HEK293 (cell line): ENCODE results near the gene LDLRAD2.

Source experiments
- CTCF ChIA-PET: fragments of 350-600 bp; formaldehyde crosslinking; extraction: SDS; loops from one replicate; lab custom pipeline; 2021; ENCODE audit warnings: antibody characterized with exemption; lab: Yijun Ruan, JAX
- POLR2A ChIA-PET: fragments of 300-600 bp; formaldehyde crosslinking; extraction: SDS; loops from one replicate; lab custom pipeline; 2020; ENCODE audit warnings: antibody characterized with exemption, inconsistent platforms; lab: Yijun Ruan, JAX
- H3K27ac ChIP-seq: fragments of 200-500 bp; sonication (Bioruptor generic); 2 replicates; pipeline ENCODE4 v1.5.1; 2014; ENCODE audit warnings: low read depth, low read length, control low read depth, inconsistent platforms; ENCODE audit errors: extremely low read depth
- H3K36me3 ChIP-seq, 2 experiments: fragments of 200-500 bp in 1 of 2; sonication (Bioruptor generic) in 1 of 2; 1 replicate in 1 of 2; 2 replicates in 1 of 2; pipeline ENCODE4 v1.5.1; 2014 to 2017; ENCODE audit warnings: inconsistent platforms in 2 of 2, low read length in 2 of 2; ENCODE audit not compliant: control insufficient read depth in 2 of 2, insufficient read depth in 1 of 2
- H3K4me1 ChIP-seq: fragments of 200-500 bp; sonication (Bioruptor generic); 2 replicates; pipeline ENCODE4 v1.5.1; 2014; ENCODE audit warnings: mild to moderate bottlenecking, low read length, inconsistent platforms; ENCODE audit not compliant: control insufficient read depth, insufficient read depth
- H3K4me3 ChIP-seq: 2 replicates; pipeline ENCODE4 v1.5.1; 2011; ENCODE audit warnings: low read depth, mild to moderate bottlenecking, control low read depth, low read length, moderate library complexity
- H3K9me3 ChIP-seq: fragments of 200-500 bp; sonication (Bioruptor generic); 2 replicates; pipeline ENCODE4 v1.5.1; 2014; ENCODE audit warnings: low read depth, low read length, inconsistent platforms; ENCODE audit not compliant: control insufficient read depth, insufficient read depth
- EGR2 ChIP-seq: fragments of 450-650 bp; formaldehyde crosslinking; IDR thresholded peaks from 2 replicates; pipeline ENCODE4 v1.5.1; 2016; ENCODE audit warnings: low read depth, missing biosample characterization, missing genetic modification characterization
- FEZF1 ChIP-seq: fragments of 450-650 bp; formaldehyde crosslinking; IDR thresholded peaks from 2 replicates; pipeline ENCODE4 v1.5.1; 2016; ENCODE audit warnings: missing biosample characterization, missing genetic modification characterization
- GLI2 ChIP-seq: fragments of 450-650 bp; formaldehyde crosslinking; IDR thresholded peaks from 2 replicates; pipeline ENCODE4; 2017; ENCODE audit warnings: missing biosample characterization, missing genetic modification characterization, low read depth, borderline replicate concordance
- HOXD13 ChIP-seq: sonication (generic); formaldehyde crosslinking; IDR thresholded peaks from 2 replicates; pipeline ENCODE4 v1.8.0; 2022; ENCODE audit warnings: missing genetic modification reagents, borderline replicate concordance
- PBX3 ChIP-seq: sonication (generic); formaldehyde crosslinking; IDR thresholded peaks from 2 replicates; pipeline ENCODE4 v1.8.1; 2022; ENCODE audit warnings: mild to moderate bottlenecking, moderate library complexity, missing genetic modification reagents
- REPIN1 ChIP-seq: fragments of 450-650 bp; formaldehyde crosslinking; IDR thresholded peaks from 2 replicates; pipeline ENCODE4 v1.5.1; 2017; ENCODE audit warnings: missing biosample characterization, missing genetic modification characterization, low read depth
- TRIM28 ChIP-seq: IDR thresholded peaks from 2 replicates; pipeline ENCODE4 v1.6.1; 2011; ENCODE audit warnings: low read length, control low read depth, borderline replicate concordance
- YY1 ChIP-seq: fragments of 450-650 bp; formaldehyde crosslinking; IDR thresholded peaks from 2 replicates; pipeline ENCODE4 v1.5.1; 2018; ENCODE audit warnings: missing biosample characterization, missing genetic modification characterization
- YY2 ChIP-seq: fragments of 450-650 bp; formaldehyde crosslinking; IDR thresholded peaks from 2 replicates; pipeline ENCODE4 v1.5.1; 2016; ENCODE audit warnings: missing biosample characterization, missing genetic modification characterization
- ZFP69B ChIP-seq: fragments of 450-650 bp; formaldehyde crosslinking; IDR thresholded peaks from 2 replicates; pipeline ENCODE4 v1.5.1; 2016; ENCODE audit warnings: missing biosample characterization, missing genetic modification characterization
- ZNF138 ChIP-seq: fragments of 450-650 bp; formaldehyde crosslinking; IDR thresholded peaks from 2 replicates; pipeline ENCODE4 v1.5.1; 2016; ENCODE audit warnings: missing biosample characterization, missing genetic modification characterization, borderline replicate concordance
- ZNF146 ChIP-seq: fragments of 450-650 bp; formaldehyde crosslinking; IDR thresholded peaks from 2 replicates; pipeline ENCODE4 v1.5.1; 2016; ENCODE audit warnings: missing biosample characterization, missing genetic modification characterization
- ZNF211 ChIP-seq: fragments of 450-650 bp; formaldehyde crosslinking; IDR thresholded peaks from 2 replicates; pipeline ENCODE4 v1.5.1; 2016; ENCODE audit warnings: low read depth, missing biosample characterization, missing genetic modification characterization
- ZNF23 ChIP-seq: fragments of 450-650 bp; formaldehyde crosslinking; IDR thresholded peaks from 2 replicates; pipeline ENCODE4 v1.5.1; 2016; ENCODE audit warnings: missing biosample characterization, missing genetic modification characterization, borderline replicate concordance
- ZNF24 ChIP-seq: fragments of 450-650 bp; formaldehyde crosslinking; IDR thresholded peaks from 2 replicates; pipeline ENCODE4 v1.5.1; 2016; ENCODE audit warnings: missing biosample characterization, missing genetic modification characterization
- ZNF266 ChIP-seq: fragments of 450-650 bp; formaldehyde crosslinking; IDR thresholded peaks from 2 replicates; pipeline ENCODE4 v1.5.1; 2016; ENCODE audit warnings: missing biosample characterization, missing genetic modification characterization, low read depth
- ZNF280D ChIP-seq: fragments of 450-650 bp; formaldehyde crosslinking; IDR thresholded peaks from 2 replicates; pipeline ENCODE4 v1.5.1; 2016; ENCODE audit warnings: missing biosample characterization, missing genetic modification characterization
- ZNF501 ChIP-seq: fragments of 450-650 bp; formaldehyde crosslinking; IDR thresholded peaks from 2 replicates; pipeline ENCODE4 v1.5.1; 2016; ENCODE audit warnings: missing biosample characterization, missing genetic modification characterization
- ZNF510 ChIP-seq: fragments of 450-650 bp; formaldehyde crosslinking; IDR thresholded peaks from 2 replicates; pipeline ENCODE4 v1.5.1; 2018; ENCODE audit warnings: mild to moderate bottlenecking, missing genetic modification characterization, missing biosample characterization; ENCODE audit not compliant: insufficient replicate concordance
- ZNF610 ChIP-seq: fragments of 450-650 bp; formaldehyde crosslinking; IDR thresholded peaks from 2 replicates; pipeline ENCODE4 v1.5.1; 2016; ENCODE audit warnings: missing biosample characterization, missing genetic modification characterization, borderline replicate concordance
- ZNF629 ChIP-seq: fragments of 450-650 bp; formaldehyde crosslinking; IDR thresholded peaks from 2 replicates; pipeline ENCODE4 v1.5.1; 2017; ENCODE audit warnings: missing biosample characterization, missing genetic modification characterization
- ZNF791 ChIP-seq: fragments of 450-650 bp; formaldehyde crosslinking; IDR thresholded peaks from 2 replicates; pipeline ENCODE4 v1.5.1; 2016; ENCODE audit warnings: missing biosample characterization, missing genetic modification characterization
- TF ChIP-seq, protein P1 (sequence below): fragments of 450-650 bp; formaldehyde crosslinking; IDR thresholded peaks from 2 replicates; pipeline ENCODE4 v1.5.1; 2016; ENCODE audit warnings: missing biosample characterization, missing genetic modification characterization, borderline replicate concordance

Gene LDLRAD2

DNA sequence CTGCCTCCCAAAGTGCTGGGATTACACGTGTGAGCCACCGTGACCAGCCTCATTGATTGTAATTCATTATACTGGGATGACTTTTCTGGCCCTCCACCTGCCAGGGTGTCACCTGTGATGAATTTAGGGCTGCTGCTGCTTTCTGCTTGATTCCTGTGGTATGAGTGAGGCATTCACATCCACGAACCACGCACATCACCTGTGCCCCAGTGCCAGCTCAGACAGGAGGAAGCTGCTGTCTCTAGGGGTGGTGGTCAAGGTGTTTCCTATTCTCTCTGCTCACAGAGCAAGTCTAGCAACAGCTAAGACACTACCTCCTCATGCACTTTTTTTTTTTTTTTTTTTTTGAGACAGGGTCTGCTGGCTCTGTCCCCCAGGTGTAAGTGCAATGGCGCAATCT lies 12.3 kb upstream of the LDLRAD2 start:
- H3K36me3 ChIP-seq, result no peaks in the 10 kb centered on the region
- TF ChIP-seq ZNF610 (tag by site-specific recombination) (no peak), HOXD13 (CRISPR knock-in tag) (no peak), ZNF211 (tag by site-specific recombination) (no peak), TRIM28 (no peak), FEZF1 (no peak)
- TF ChIP-seq, protein P1, sequence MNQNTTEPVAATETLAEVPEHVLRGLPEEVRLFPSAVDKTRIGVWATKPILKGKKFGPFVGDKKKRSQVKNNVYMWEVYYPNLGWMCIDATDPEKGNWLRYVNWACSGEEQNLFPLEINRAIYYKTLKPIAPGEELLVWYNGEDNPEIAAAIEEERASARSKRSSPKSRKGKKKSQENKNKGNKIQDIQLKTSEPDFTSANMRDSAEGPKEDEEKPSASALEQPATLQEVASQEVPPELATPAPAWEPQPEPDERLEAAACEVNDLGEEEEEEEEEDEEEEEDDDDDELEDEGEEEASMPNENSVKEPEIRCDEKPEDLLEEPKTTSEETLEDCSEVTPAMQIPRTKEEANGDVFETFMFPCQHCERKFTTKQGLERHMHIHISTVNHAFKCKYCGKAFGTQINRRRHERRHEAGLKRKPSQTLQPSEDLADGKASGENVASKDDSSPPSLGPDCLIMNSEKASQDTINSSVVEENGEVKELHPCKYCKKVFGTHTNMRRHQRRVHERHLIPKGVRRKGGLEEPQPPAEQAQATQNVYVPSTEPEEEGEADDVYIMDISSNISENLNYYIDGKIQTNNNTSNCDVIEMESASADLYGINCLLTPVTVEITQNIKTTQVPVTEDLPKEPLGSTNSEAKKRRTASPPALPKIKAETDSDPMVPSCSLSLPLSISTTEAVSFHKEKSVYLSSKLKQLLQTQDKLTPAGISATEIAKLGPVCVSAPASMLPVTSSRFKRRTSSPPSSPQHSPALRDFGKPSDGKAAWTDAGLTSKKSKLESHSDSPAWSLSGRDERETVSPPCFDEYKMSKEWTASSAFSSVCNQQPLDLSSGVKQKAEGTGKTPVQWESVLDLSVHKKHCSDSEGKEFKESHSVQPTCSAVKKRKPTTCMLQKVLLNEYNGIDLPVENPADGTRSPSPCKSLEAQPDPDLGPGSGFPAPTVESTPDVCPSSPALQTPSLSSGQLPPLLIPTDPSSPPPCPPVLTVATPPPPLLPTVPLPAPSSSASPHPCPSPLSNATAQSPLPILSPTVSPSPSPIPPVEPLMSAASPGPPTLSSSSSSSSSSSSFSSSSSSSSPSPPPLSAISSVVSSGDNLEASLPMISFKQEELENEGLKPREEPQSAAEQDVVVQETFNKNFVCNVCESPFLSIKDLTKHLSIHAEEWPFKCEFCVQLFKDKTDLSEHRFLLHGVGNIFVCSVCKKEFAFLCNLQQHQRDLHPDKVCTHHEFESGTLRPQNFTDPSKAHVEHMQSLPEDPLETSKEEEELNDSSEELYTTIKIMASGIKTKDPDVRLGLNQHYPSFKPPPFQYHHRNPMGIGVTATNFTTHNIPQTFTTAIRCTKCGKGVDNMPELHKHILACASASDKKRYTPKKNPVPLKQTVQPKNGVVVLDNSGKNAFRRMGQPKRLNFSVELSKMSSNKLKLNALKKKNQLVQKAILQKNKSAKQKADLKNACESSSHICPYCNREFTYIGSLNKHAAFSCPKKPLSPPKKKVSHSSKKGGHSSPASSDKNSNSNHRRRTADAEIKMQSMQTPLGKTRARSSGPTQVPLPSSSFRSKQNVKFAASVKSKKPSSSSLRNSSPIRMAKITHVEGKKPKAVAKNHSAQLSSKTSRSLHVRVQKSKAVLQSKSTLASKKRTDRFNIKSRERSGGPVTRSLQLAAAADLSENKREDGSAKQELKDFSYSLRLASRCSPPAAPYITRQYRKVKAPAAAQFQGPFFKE, result no peak
- TF ChIP-seq, all 188 proteins: peak for 0
- H3K27ac ChIP-seq, result no peak overlapping the region
- ChIA-PET CTCF (interaction anchor here (0.7 kb wide), 1 partner anchor 843 kb away, joined by 3 read pairs; no protein-coding TSS in a partner anchor), POLR2A (no interaction called here)
- H3K4me3 ChIP-seq, result no peak overlapping the region
- no peaks in the 10 kb centered on the region for H3K4me1 ChIP-seq
- H3K9me3 ChIP-seq, result no peaks in the 10 kb centered on the region

DNA sequence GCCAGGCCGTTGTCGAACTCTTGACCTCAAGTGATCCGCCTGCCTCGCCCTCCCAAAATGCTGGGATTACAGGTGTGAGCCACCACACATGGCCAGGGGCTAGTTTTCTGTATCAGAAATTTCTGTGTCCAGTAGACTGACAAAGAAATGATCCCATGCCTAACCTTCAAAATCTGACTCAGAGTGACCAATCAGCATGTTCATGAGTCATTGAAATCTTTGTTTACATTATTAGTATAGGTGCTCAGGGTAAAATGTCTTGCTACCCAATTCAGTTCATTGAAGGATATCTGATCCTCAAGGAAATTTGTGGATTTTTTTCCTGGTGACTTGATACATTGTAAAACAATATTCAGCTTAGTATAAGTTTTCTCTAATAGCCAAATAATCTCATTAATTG lies 11.0 kb upstream of the LDLRAD2 start:
- CTCF ChIA-PET, result no interaction called here
- no peaks in the 10 kb centered on the region for H3K4me1 ChIP-seq
- no peaks in the 10 kb centered on the region for H3K36me3 ChIP-seq
- POLR2A ChIA-PET, result no interaction called here
- no peak overlapping the region for H3K27ac ChIP-seq
- TF ChIP-seq ZFP69B (tag by site-specific recombination) (no peak), GLI2 (tag by site-specific recombination) (no peak), ZNF629 (no peak), ZNF266 (tag by site-specific recombination) (no peak), ZNF146 (tag by site-specific recombination) (no peak), ZNF23 (no peak), ZNF501 (tag by site-specific recombination) (no peak), ZNF280D (tag by site-specific recombination) (no peak), ZNF510 (no peak), YY1 (tag by site-specific recombination) (no peak), PBX3 (CRISPR knock-in tag) (no peak), EGR2 (tag by site-specific recombination) (no peak), ZNF24 (tag by site-specific recombination) (no peak), ZNF138 (no peak), ZNF791 (tag by site-specific recombination) (no peak), REPIN1 (tag by site-specific recombination) (no peak), YY2 (tag by site-specific recombination) (no peak)
- H3K4me3 ChIP-seq, result no peak overlapping the region
- H3K9me3 ChIP-seq, result no peaks in the 10 kb centered on the region
